ENCODE measurements around the gene CFAP97D2.
"Not testable (repeated sequence)": the region's sequence is repeated elsewhere in the genome, so short reads cannot be mapped to it uniquely, and the experiment has no call there.

CFAP97D2 gene

DNA sequence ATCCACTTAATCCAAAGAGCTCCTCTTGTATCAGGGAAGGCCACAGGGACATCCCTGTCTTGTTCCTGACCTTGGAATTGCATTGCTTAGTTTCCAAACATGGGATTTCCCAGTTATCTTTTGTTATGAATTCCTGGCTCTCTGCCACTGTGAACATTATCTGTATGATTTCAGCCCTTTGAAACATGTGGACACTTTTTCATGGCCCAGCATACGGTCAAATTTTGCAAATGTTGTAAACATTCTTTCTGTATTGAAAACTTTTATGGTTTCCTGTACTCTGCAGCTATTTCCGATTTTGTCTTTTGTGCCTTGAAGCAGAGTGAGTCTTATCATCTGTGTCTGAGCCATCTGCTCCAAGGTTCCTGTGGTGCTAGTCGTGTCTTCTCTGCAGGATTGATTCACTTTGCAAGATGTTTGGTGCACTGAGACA, 4.5 kb upstream of the CFAP97D2 start:
- Histone ChIP-seq H3K27me3 (ENCODE audit: control insufficient read depth, low read length) (no peaks in the 10 kb centered on the region), H3K36me3 (ENCODE audit: control insufficient read depth, low read length) (no peaks in the 10 kb centered on the region), H3F3A (ENCODE audit: control insufficient read depth, insufficient read depth) (no peaks in the 10 kb centered on the region), H4K20me1 (ENCODE audit: control insufficient read depth, insufficient read depth, low read depth, low read length) (no peaks in the 10 kb centered on the region), H3K4me1 (ENCODE audit: control insufficient read depth, low read length) (no peaks in the 10 kb centered on the region), H3K79me2 (ENCODE audit: control insufficient read depth, low read length) (no peaks in the 10 kb centered on the region), H3K4me3 (ENCODE audit: low read length) (no peak overlapping the region), H3K9me3 (ENCODE audit: control insufficient read depth, insufficient read depth, low read length) (peaks cover 7% of the 10 kb centered on the region), H3K4me2 (ENCODE audit: low read length) (no peak overlapping the region), H3K27ac (ENCODE audit: low read depth, low read length) (no peak overlapping the region), H3K9me2 (replicated peaks; ENCODE audit: control insufficient read depth, low read length) (no peaks in the 10 kb centered on the region)
- TF ChIP-seq, protein P1, sequence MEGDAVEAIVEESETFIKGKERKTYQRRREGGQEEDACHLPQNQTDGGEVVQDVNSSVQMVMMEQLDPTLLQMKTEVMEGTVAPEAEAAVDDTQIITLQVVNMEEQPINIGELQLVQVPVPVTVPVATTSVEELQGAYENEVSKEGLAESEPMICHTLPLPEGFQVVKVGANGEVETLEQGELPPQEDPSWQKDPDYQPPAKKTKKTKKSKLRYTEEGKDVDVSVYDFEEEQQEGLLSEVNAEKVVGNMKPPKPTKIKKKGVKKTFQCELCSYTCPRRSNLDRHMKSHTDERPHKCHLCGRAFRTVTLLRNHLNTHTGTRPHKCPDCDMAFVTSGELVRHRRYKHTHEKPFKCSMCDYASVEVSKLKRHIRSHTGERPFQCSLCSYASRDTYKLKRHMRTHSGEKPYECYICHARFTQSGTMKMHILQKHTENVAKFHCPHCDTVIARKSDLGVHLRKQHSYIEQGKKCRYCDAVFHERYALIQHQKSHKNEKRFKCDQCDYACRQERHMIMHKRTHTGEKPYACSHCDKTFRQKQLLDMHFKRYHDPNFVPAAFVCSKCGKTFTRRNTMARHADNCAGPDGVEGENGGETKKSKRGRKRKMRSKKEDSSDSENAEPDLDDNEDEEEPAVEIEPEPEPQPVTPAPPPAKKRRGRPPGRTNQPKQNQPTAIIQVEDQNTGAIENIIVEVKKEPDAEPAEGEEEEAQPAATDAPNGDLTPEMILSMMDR (IDR thresholded peaks at IDR 0.05; ENCODE audit: low read depth, low read length, poor library complexity, severe bottlenecking): no peak
- no peak for TF ChIP-seq EZH2phosphoT487 (IDR thresholded peaks at IDR 0.05; ENCODE audit: borderline replicate concordance, low read length)

DNA sequence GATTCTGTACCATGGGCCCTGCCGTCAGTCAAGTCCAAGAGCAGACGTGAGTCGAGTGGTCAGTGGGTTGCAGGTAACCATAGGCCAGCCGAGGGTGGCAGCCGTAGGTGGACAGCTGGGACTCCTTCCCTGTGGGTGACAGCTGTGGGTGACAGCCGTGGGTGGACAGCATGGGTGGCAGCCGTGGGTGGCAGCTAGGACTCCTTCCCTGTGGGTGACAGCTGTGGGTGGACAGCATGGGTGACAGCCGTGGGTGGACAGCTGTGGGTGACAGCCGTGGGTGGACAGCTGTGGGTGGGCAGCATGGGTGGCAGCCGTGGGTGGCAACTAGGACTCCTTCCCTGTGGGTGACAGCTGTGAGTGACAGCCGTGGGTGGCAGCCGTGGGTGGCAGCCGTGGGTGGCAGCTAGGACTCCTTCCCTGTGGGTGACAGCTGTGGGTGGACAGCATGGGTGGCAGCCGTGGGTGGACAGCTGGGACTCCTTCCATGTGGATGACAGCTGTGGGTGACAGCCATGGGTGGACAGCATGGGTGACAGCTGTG, 2.6 kb upstream of the CFAP97D2 start:
- H4K20me1 ChIP-seq (ENCODE audit: control insufficient read depth, insufficient read depth, low read depth, low read length); H3K79me2 ChIP-seq (ENCODE audit: control insufficient read depth, low read length); H3K9me3 ChIP-seq (ENCODE audit: control insufficient read depth, insufficient read depth, low read length); H3K36me3 ChIP-seq (ENCODE audit: control insufficient read depth, low read length); H3K9me2 ChIP-seq (replicated peaks; ENCODE audit: control insufficient read depth, low read length); H3K4me1 ChIP-seq (ENCODE audit: control insufficient read depth, low read length); H3F3A ChIP-seq (ENCODE audit: control insufficient read depth, insufficient read depth); H3K4me2 ChIP-seq (ENCODE audit: low read length); H3K27me3 ChIP-seq (ENCODE audit: control insufficient read depth, low read length); H3K27ac ChIP-seq (ENCODE audit: low read depth, low read length); H3K4me3 ChIP-seq (ENCODE audit: low read length): not testable (repeated sequence)

DNA sequence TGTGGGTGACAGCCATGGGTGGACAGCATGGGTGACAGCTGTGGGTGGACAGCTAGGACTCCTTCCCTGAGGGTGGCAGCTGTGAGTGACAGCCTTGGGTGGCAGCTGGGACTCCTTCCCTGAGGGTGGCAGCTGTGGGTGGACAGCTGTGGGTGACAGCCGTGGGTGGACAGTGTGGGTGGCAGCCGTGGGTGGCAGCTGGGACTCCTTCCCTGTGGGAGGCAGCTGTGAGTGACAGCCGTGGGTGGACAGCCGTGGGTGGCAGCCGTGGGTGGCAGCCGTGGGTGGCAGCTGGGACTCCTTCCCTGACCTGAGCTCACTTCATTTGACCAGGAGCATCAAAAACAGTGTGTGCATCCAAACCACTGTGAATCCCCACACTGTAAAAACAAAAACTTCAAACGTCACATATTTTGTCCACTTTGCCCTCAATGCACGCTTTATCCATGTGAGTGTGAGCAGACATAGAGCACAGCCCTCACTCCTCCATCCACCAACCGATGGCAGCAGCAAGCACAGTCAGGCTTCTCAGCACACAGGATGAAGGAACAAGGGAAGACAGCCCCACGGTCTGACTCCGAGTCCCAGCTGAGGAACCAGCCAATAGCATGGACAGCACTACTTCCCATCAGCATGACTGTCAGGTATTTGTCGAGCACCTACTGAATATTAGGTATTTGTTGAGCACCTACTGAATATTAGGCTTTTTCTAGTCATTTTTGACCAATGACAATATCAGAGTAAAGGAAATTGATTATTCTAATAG, 1.6 kb upstream of the CFAP97D2 start:
- TF ChIP-seq, protein P1 (IDR thresholded peaks at IDR 0.05; ENCODE audit: low read depth, low read length, poor library complexity, severe bottlenecking): no peak
- no peak for TF ChIP-seq EZH2phosphoT487 (IDR thresholded peaks at IDR 0.05; ENCODE audit: borderline replicate concordance, low read length)
- no peaks in the 10 kb centered on the region for H3K4me1 ChIP-seq (ENCODE audit: control insufficient read depth, low read length)
- H3K36me3 ChIP-seq (ENCODE audit: control insufficient read depth, low read length): no peaks in the 10 kb centered on the region

DNA sequence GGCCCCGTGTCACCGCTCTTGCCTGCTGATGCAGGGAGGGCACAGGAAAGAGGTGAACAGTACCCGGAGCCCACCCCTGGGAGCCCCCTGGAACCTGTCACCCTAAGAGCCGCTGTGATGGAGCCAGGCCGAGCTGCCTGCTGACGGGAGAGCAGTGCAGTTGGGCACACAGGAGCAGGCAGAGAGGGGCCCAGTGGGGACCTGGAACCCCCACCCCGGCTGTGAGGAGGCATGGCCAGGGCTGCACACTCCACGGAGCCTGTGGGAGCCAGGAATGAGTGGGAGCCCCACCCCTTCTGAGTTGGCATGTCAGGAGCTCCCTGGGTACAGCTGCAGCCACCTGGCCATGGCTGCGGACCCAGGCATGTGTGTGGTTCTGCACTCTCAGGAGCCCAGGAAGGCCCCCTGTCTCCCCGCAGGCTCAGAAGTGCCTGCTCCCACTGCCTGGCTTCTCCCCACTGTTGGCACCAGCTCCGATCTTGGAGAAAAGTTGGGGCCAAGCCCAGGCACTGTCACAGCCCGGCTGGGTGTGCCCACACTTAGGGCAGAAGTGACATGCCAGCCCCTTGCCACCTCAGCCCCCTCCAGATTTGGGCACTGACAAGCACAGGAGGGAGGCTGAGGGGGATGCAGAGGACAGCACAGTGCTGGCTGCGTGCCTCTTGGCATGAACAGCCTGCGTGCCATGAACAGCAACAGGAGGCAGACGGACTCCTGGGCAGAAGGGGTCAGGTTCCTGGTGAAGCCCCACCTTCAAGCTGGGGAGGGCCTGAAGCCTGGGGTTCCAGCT, 6.3 kb downstream of the CFAP97D2 start:
- Histone ChIP-seq H3K79me2 (ENCODE audit: control insufficient read depth, low read length) (no peaks in the 10 kb centered on the region), H4K20me1 (ENCODE audit: control insufficient read depth, insufficient read depth, low read depth, low read length) (no peaks in the 10 kb centered on the region), H3K36me3 (ENCODE audit: control insufficient read depth, low read length) (no peaks in the 10 kb centered on the region), H3K4me2 (ENCODE audit: low read length) (no peak overlapping the region), H3K4me3 (ENCODE audit: low read length) (no peak overlapping the region), H3K9me3 (ENCODE audit: control insufficient read depth, insufficient read depth, low read length) (peaks cover 14% of the 10 kb centered on the region), H3K27me3 (ENCODE audit: control insufficient read depth, low read length) (no peaks in the 10 kb centered on the region), H3F3A (ENCODE audit: control insufficient read depth, insufficient read depth) (no peaks in the 10 kb centered on the region), H3K9me2 (replicated peaks; ENCODE audit: control insufficient read depth, low read length) (no peaks in the 10 kb centered on the region), H3K4me1 (ENCODE audit: control insufficient read depth, low read length) (no peaks in the 10 kb centered on the region), H3K27ac (ENCODE audit: low read depth, low read length) (no peak overlapping the region)
- TF ChIP-seq EZH2phosphoT487 (IDR thresholded peaks at IDR 0.05; ENCODE audit: borderline replicate concordance, low read length): no peak
- TF ChIP-seq, protein P1 (IDR thresholded peaks at IDR 0.05; ENCODE audit: low read depth, low read length, poor library complexity, severe bottlenecking): no peak

More for the DNA sequence above, 1.6 kb upstream of the CFAP97D2 start:
- H3K27ac ChIP-seq (ENCODE audit: low read depth, low read length): no peak overlapping the region
- H3K79me2 ChIP-seq (ENCODE audit: control insufficient read depth, low read length): no peaks in the 10 kb centered on the region
- H3K4me2 ChIP-seq (ENCODE audit: low read length): no peak overlapping the region
- no peaks in the 10 kb centered on the region for H3F3A ChIP-seq (ENCODE audit: control insufficient read depth, insufficient read depth)
- H3K4me3 ChIP-seq (ENCODE audit: low read length): no peak overlapping the region
- no peaks in the 10 kb centered on the region for H3K27me3 ChIP-seq (ENCODE audit: control insufficient read depth, low read length)
- no peaks in the 10 kb centered on the region for H3K9me2 ChIP-seq (replicated peaks; ENCODE audit: control insufficient read depth, low read length)
- no peaks in the 10 kb centered on the region for H4K20me1 ChIP-seq (ENCODE audit: control insufficient read depth, insufficient read depth, low read depth, low read length)
- H3K9me3 ChIP-seq (ENCODE audit: control insufficient read depth, insufficient read depth, low read length): peaks cover 7% of the 10 kb centered on the region

All from DOHH2 (cell line).